SJSA1 (cell line): ENCODE measurements around the gene CHD1. TPM values are rescaled to one million over a fixed set of nuclear protein-coding genes. Genes with fewer than 3 reads are reported as not detected.

Experiments used
- DNase-seq, 2 experiments: peaks; one replicate each; pipeline ENCODE4 v3.0.0-alpha.2; 2015 to 2020; ENCODE audit warnings: low spot score in 2 of 2, low read depth in 1 of 2
- H3K27ac ChIP-seq: fragments of 250-450 bp; sonication (Bioruptor Pico); 2 replicates; pipeline ENCODE4 v1.5.1; 2020; ENCODE audit warnings: mild to moderate bottlenecking, moderate library complexity
- H3K27me3 ChIP-seq: fragments of 250-450 bp; sonication (Bioruptor Pico); replicated peaks from 2 replicates; pipeline ENCODE4 v1.5.1; 2020; ENCODE audit warnings: mild to moderate bottlenecking, moderate library complexity
- H3K36me3 ChIP-seq: fragments of 250-450 bp; sonication (Bioruptor Pico); 2 replicates; pipeline ENCODE4 v1.5.1; 2020; ENCODE audit warnings: mild to moderate bottlenecking
- H3K4me1 ChIP-seq: fragments of 250-450 bp; sonication (Bioruptor Pico); replicated peaks from 2 replicates; pipeline ENCODE4 v1.6.1; 2021; ENCODE audit warnings: mild to moderate bottlenecking
- H3K4me3 ChIP-seq: fragments of 250-450 bp; sonication (Bioruptor Pico); 2 replicates; pipeline ENCODE4 v1.5.1; 2020; ENCODE audit warnings: mild to moderate bottlenecking
- H3K9me3 ChIP-seq: fragments of 250-450 bp; sonication (Bioruptor Pico); replicated peaks from 2 replicates; pipeline ENCODE4 v1.5.1; 2020; ENCODE audit warnings: mild to moderate bottlenecking
- total RNA-seq: library from RNA; depleted of rRNA; stranded (reverse); fragments of >200 nt; shearing (Covaris generic); gene quantifications from 2 replicates; pipeline ENCODE4 v1.2.3, GENCODE V29; 2014

Gene CHD1
- total RNA-seq, 1 experiment from 2014 or later = 61.0 TPM

GRCh38 chr5:98904780-98905179 is 24.0 kb downstream of the CHD1 start:
- no peak overlapping the region for H3K4me3 ChIP-seq
- peaks cover 38% of the 10 kb centered on the region for H3K36me3 ChIP-seq
- no peak for DNase-seq
- no peaks in the 10 kb centered on the region for H3K4me1 ChIP-seq
- no peaks in the 10 kb centered on the region for H3K27me3 ChIP-seq
- H3K9me3 ChIP-seq = no peaks in the 10 kb centered on the region
- no peak overlapping the region for H3K27ac ChIP-seq

- Histone ChIP-seq H3K4me1 (no peaks in the 10 kb centered on the region), H3K27ac (no peak overlapping the region), H3K27me3 (no peaks in the 10 kb centered on the region), H3K4me3 (no peak overlapping the region), H3K36me3 (peaks cover 56% of the 10 kb centered on the region), H3K9me3 (no peaks in the 10 kb centered on the region)
- no peak for DNase-seq
Measured at GRCh38 chr5:98902733-98903132, 26.1 kb downstream of the CHD1 start.

GRCh38 chr5:98899456-98899855 is 29.4 kb downstream of the CHD1 start:
- H3K9me3 ChIP-seq = no peaks in the 10 kb centered on the region
- no peaks in the 10 kb centered on the region for H3K27me3 ChIP-seq
- peaks cover 79% of the 10 kb centered on the region for H3K36me3 ChIP-seq
- no peak overlapping the region for H3K4me3 ChIP-seq
- DNase-seq = no peak
- no peaks in the 10 kb centered on the region for H3K4me1 ChIP-seq
- H3K27ac ChIP-seq = no peak overlapping the region

GRCh38 chr5:98898743-98899142 is 30.1 kb downstream of the CHD1 start:
- Histone ChIP-seq H3K4me3 (no peak overlapping the region), H3K27ac (no peak overlapping the region), H3K4me1 (no peaks in the 10 kb centered on the region), H3K9me3 (no peaks in the 10 kb centered on the region), H3K27me3 (no peaks in the 10 kb centered on the region), H3K36me3 (peaks cover 78% of the 10 kb centered on the region)
- no peak for DNase-seq

GRCh38 chr5:98891591-98891990 is 37.2 kb downstream of the CHD1 start:
- H3K27ac ChIP-seq = no peak overlapping the region
- DNase-seq = no peak
- H3K27me3 ChIP-seq = no peaks in the 10 kb centered on the region
- no peaks in the 10 kb centered on the region for H3K4me1 ChIP-seq
- peaks cover 86% of the 10 kb centered on the region for H3K36me3 ChIP-seq
- no peaks in the 10 kb centered on the region for H3K9me3 ChIP-seq
- H3K4me3 ChIP-seq = no peak overlapping the region

GRCh38 chr5:98880598-98880997 is 48.2 kb downstream of the CHD1 start:
- Histone ChIP-seq H3K36me3 (peaks cover 85% of the 10 kb centered on the region), H3K9me3 (no peaks in the 10 kb centered on the region), H3K4me1 (no peaks in the 10 kb centered on the region), H3K27me3 (no peaks in the 10 kb centered on the region), H3K27ac (no peak overlapping the region), H3K4me3 (no peak overlapping the region)
- no peak for DNase-seq

- no peak overlapping the region for H3K27ac ChIP-seq
- H3K27me3 ChIP-seq = no peaks in the 10 kb centered on the region
- H3K36me3 ChIP-seq = peaks cover 85% of the 10 kb centered on the region
- H3K4me3 ChIP-seq = no peak overlapping the region
- no peaks in the 10 kb centered on the region for H3K4me1 ChIP-seq
- DNase-seq = no peak
- no peaks in the 10 kb centered on the region for H3K9me3 ChIP-seq
Measured at GRCh38 chr5:98880151-98880550, 48.7 kb downstream of the CHD1 start.

GRCh38 chr5:98877600-98877999 is 51.2 kb downstream of the CHD1 start:
- H3K4me3 ChIP-seq = no peak overlapping the region
- H3K36me3 ChIP-seq = peaks cover 92% of the 10 kb centered on the region

GRCh38 chr5:98872674-98873073 is 56.1 kb downstream of the CHD1 start:
- Histone ChIP-seq H3K9me3 (no peaks in the 10 kb centered on the region), H3K27me3 (no peaks in the 10 kb centered on the region), H3K27ac (no peak overlapping the region), H3K4me3 (no peak overlapping the region), H3K36me3 (peaks cover 89% of the 10 kb centered on the region), H3K4me1 (no peaks in the 10 kb centered on the region)
- no peak for DNase-seq

More at GRCh38 chr5:98877600-98877999, 51.2 kb downstream of the CHD1 start:
- no peak for DNase-seq
- Histone ChIP-seq H3K27ac (no peak overlapping the region), H3K4me1 (no peaks in the 10 kb centered on the region), H3K9me3 (no peaks in the 10 kb centered on the region), H3K27me3 (no peaks in the 10 kb centered on the region)

GRCh38 chr5:98865690-98866089 is 63.1 kb downstream of the CHD1 start:
- Histone ChIP-seq H3K4me1 (no peaks in the 10 kb centered on the region), H3K9me3 (no peaks in the 10 kb centered on the region), H3K27me3 (no peaks in the 10 kb centered on the region), H3K27ac (no peak overlapping the region), H3K4me3 (no peak overlapping the region), H3K36me3 (peaks cover 89% of the 10 kb centered on the region)
- no peak for DNase-seq

GRCh38 chr5:98847054-98847453 is 81.8 kb downstream of the CHD1 start:
- no peak overlapping the region for H3K27ac ChIP-seq

GRCh38 chr5:98846520-98846919 is 82.3 kb downstream of the CHD1 start:
- H3K27ac ChIP-seq = no peak overlapping the region
- H3K27me3 ChIP-seq = no peaks in the 10 kb centered on the region
- no peak for DNase-seq
- 0 out of 2 replicates have a peak, but pooled peaks cover 2% of the 10 kb centered on the region for H3K9me3 ChIP-seq
- H3K4me1 ChIP-seq = no peaks in the 10 kb centered on the region
- no peak overlapping the region for H3K4me3 ChIP-seq
- H3K36me3 ChIP-seq = no peaks in the 10 kb centered on the region

More at GRCh38 chr5:98847054-98847453, 81.8 kb downstream of the CHD1 start:
- Histone ChIP-seq H3K27me3 (no peaks in the 10 kb centered on the region), H3K4me1 (no peaks in the 10 kb centered on the region), H3K9me3 (0 out of 2 replicates have a peak, but pooled peaks cover 2% of the 10 kb centered on the region), H3K36me3 (no peaks in the 10 kb centered on the region), H3K4me3 (no peak overlapping the region)
- no peak for DNase-seq

GRCh38 chr5:98845878-98846277 is 82.9 kb downstream of the CHD1 start:
- H3K27ac ChIP-seq = no peak overlapping the region
- no peaks in the 10 kb centered on the region for H3K36me3 ChIP-seq
- H3K4me3 ChIP-seq = no peak overlapping the region
- 0 out of 2 replicates have a peak, but pooled peaks cover 2% of the 10 kb centered on the region for H3K9me3 ChIP-seq
- no peak for DNase-seq
- no peaks in the 10 kb centered on the region for H3K27me3 ChIP-seq
- H3K4me1 ChIP-seq = no peaks in the 10 kb centered on the region

- Histone ChIP-seq H3K27me3 (no peaks in the 10 kb centered on the region), H3K9me3 (0 out of 2 replicates have a peak, but pooled peaks cover 2% of the 10 kb centered on the region), H3K4me1 (no peaks in the 10 kb centered on the region), H3K27ac (no peak overlapping the region), H3K36me3 (no peaks in the 10 kb centered on the region), H3K4me3 (no peak overlapping the region)
- DNase-seq = no peak
Measured at GRCh38 chr5:98844865-98845264, 83.9 kb downstream of the CHD1 start.

GRCh38 chr5:98843481-98843880 is 85.3 kb downstream of the CHD1 start:
- Histone ChIP-seq H3K4me3 (no peak overlapping the region), H3K9me3 (0 out of 2 replicates have a peak, but pooled peaks cover 2% of the 10 kb centered on the region), H3K27ac (no peak overlapping the region), H3K36me3 (no peaks in the 10 kb centered on the region), H3K4me1 (no peaks in the 10 kb centered on the region), H3K27me3 (no peaks in the 10 kb centered on the region)
- DNase-seq = no peak
